GM19351 (cell line): ENCODE results near the gene EFS.
"Not testable (repeated sequence)": the region's sequence is repeated elsewhere in the genome, so short reads cannot be mapped to it uniquely, and the experiment has no call there.

Source experiments
- ATAC-seq: cut with Tn5 transposase; IDR thresholded peaks from one replicate; pipeline ENCODE4 v1.9.1; 2021; ENCODE audit warnings: mild to moderate bottlenecking, moderate library complexity; ENCODE audit not compliant: unreplicated experiment

EFS gene

GRCh38 chr14:23400496-23401149 is 35.7 kb upstream of the EFS start:
- not testable (repeated sequence) for ATAC-seq

GRCh38 chr14:23399591-23399990 is 34.6 kb upstream of the EFS start:
- ATAC-seq: no peak

GRCh38 chr14:23399136-23399535 is 34.2 kb upstream of the EFS start:
- ATAC-seq: no peak

GRCh38 chr14:23398348-23398747 is 33.4 kb upstream of the EFS start:
- no peak for ATAC-seq

- ATAC-seq: no peak
These were observed 31.9 kb upstream of the EFS start for GRCh38 chr14:23396781-23397407.

- no peak for ATAC-seq
These were observed 31.2 kb upstream of the EFS start for GRCh38 chr14:23396126-23396525.

GRCh38 chr14:23392613-23393012 is 27.6 kb upstream of the EFS start:
- no peak for ATAC-seq

GRCh38 chr14:23389871-23390270 is 24.9 kb upstream of the EFS start:
- not testable (repeated sequence) for ATAC-seq

- ATAC-seq: no peak
These were observed 24.4 kb upstream of the EFS start for GRCh38 chr14:23389396-23389795.

- ATAC-seq: no peak
These were observed 24.0 kb upstream of the EFS start for GRCh38 chr14:23388996-23389395.

- no peak for ATAC-seq
These were observed 23.2 kb upstream of the EFS start for GRCh38 chr14:23387916-23388882.

- no peak for ATAC-seq
These were observed 22.0 kb upstream of the EFS start for GRCh38 chr14:23386999-23387398.

GRCh38 chr14:23386266-23386657 is 21.3 kb upstream of the EFS start:
- ATAC-seq: not testable (repeated sequence)

GRCh38 chr14:23385642-23386265 is 20.8 kb upstream of the EFS start:
- no peak for ATAC-seq

- ATAC-seq: no peak
These were observed 20.3 kb upstream of the EFS start for GRCh38 chr14:23385244-23385641.

GRCh38 chr14:23384364-23385080 is 19.6 kb upstream of the EFS start:
- no peak for ATAC-seq

GRCh38 chr14:23382731-23383440 is 17.9 kb upstream of the EFS start:
- ATAC-seq: no peak

GRCh38 chr14:23382276-23382675 is 17.3 kb upstream of the EFS start:
- ATAC-seq: no peak

- ATAC-seq: no peak
These were observed 16.9 kb upstream of the EFS start for GRCh38 chr14:23381871-23382270.

GRCh38 chr14:23380976-23381375 is 16.0 kb upstream of the EFS start:
- ATAC-seq: no peak
